ENCODE data around the gene GLI2.

Gene GLI2

DNA sequence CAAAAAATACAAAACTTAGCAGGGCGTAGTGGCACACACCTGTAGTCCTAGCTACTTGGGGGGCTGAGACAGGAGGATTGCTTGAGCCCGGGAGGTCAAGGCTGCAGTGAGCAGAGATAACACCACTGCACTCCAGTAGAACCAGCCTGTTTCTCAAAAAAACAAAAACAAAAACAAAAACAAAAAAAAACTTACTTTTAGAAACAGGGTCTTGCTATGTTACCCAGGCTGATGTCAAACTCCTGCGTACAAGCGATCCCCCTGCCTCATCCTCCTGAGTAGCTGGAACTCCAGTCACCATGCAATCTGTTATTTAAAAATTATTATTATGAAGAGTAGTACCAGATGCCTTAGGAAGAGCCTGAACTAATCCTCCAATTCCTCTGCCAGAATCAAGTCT lies 35.0 kb upstream of the GLI2 start:
- H3K36me3 ChIP-seq = no peaks in the 10 kb centered on the region
- H3K27ac ChIP-seq = no peak overlapping the region

DNA sequence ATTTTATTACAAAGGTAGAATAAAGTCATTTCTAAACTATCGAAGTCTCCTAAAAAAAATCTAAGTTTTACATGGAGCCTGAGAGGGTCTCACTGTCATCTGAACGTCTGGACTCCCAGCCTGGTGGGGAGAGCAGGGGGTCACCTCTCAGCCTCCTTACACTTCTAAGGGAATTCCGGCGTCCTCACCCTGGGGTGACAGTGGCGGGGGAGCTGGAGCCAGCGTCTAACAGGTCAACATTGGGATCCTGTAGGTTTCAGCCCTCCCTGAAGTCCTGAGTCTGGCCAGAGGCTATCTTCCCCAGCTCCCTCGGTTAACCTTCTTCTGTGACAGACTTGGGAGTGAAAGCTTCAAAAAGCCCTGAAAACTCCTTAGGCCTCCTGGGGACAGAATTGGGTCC lies 34.6 kb upstream of the GLI2 start:
- Histone ChIP-seq H3K4me3 (ENCODE audit: low read depth in 1 of 2, low read length in 1 of 2) (no peak overlapping the region), H3K27ac (no peak overlapping the region), H3K36me3 (no peaks in the 10 kb centered on the region), H3K27me3 (peaks cover 47% of the 10 kb centered on the region), H3K9me3 (no peaks in the 10 kb centered on the region), H3K4me1 (ENCODE audit: control insufficient read depth in 1 of 2, insufficient read depth in 1 of 2, low read depth in 1 of 2, low read length in 1 of 2) (no peaks in the 10 kb centered on the region)
- TF ChIP-seq, protein P1, sequence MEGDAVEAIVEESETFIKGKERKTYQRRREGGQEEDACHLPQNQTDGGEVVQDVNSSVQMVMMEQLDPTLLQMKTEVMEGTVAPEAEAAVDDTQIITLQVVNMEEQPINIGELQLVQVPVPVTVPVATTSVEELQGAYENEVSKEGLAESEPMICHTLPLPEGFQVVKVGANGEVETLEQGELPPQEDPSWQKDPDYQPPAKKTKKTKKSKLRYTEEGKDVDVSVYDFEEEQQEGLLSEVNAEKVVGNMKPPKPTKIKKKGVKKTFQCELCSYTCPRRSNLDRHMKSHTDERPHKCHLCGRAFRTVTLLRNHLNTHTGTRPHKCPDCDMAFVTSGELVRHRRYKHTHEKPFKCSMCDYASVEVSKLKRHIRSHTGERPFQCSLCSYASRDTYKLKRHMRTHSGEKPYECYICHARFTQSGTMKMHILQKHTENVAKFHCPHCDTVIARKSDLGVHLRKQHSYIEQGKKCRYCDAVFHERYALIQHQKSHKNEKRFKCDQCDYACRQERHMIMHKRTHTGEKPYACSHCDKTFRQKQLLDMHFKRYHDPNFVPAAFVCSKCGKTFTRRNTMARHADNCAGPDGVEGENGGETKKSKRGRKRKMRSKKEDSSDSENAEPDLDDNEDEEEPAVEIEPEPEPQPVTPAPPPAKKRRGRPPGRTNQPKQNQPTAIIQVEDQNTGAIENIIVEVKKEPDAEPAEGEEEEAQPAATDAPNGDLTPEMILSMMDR (IDR thresholded peaks at IDR 0.05) = no peak

More for the DNA sequence above, 35.0 kb upstream of the GLI2 start:
- Histone ChIP-seq H3K4me1 (ENCODE audit: control insufficient read depth in 1 of 2, insufficient read depth in 1 of 2, low read depth in 1 of 2, low read length in 1 of 2) (no peaks in the 10 kb centered on the region), H3K27me3 (peaks cover 52% of the 10 kb centered on the region), H3K9me3 (no peaks in the 10 kb centered on the region), H3K4me3 (ENCODE audit: low read depth in 1 of 2, low read length in 1 of 2) (no peak overlapping the region)
- TF ChIP-seq, protein P1 (IDR thresholded peaks at IDR 0.05) = no peak

DNA sequence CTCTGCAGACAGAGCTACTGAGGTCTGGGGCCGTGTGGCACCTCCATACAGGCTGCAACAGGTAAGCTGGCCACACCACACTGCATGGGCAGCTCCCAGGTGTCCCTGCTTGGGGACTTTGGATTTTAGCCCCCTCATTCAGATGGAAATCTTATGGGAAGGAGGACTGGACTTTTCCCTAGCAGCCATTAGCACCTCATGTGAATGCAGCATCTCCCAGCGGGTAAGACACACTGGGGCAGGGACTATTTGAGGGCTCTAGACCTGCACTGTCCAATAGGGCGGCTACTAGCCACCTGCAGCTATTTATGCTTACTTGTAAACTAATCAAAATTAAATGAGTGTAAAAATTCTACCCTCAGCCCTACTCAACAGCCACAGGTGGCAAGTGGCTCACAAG lies 34.2 kb upstream of the GLI2 start:
- TF ChIP-seq, protein P1 (IDR thresholded peaks at IDR 0.05) = no peak
- no peak overlapping the region for H3K27ac ChIP-seq
- H3K4me1 ChIP-seq (ENCODE audit: control insufficient read depth in 1 of 2, insufficient read depth in 1 of 2, low read depth in 1 of 2, low read length in 1 of 2) = no peaks in the 10 kb centered on the region
- H3K36me3 ChIP-seq = no peaks in the 10 kb centered on the region
- no peaks in the 10 kb centered on the region for H3K9me3 ChIP-seq
- H3K27me3 ChIP-seq = peaks cover 43% of the 10 kb centered on the region
- H3K4me3 ChIP-seq (ENCODE audit: low read depth in 1 of 2, low read length in 1 of 2) = no peak overlapping the region

DNA sequence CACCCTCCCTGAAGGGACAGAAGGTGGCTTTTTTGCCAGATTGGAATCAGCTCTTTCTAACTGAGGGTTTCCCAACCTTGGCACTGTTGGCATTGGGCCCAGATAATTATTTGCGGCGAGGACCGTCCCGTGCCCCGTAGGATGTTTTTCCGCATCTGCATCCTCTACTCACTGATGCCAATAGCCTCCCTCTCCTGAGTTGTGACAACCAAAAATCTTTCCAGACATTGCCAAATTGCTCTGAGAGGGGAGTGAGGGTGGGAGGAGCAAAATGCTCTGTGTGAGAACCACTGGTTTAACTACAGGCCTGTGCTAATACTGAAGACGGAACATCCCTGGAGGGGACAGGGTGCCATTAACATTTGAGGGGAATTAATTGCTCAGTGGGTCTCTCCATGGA lies 33.6 kb upstream of the GLI2 start:
- H3K27me3 ChIP-seq = peaks cover 38% of the 10 kb centered on the region
- no peak overlapping the region for H3K4me3 ChIP-seq (ENCODE audit: low read depth in 1 of 2, low read length in 1 of 2)
- no peaks in the 10 kb centered on the region for H3K4me1 ChIP-seq (ENCODE audit: control insufficient read depth in 1 of 2, insufficient read depth in 1 of 2, low read depth in 1 of 2, low read length in 1 of 2)
- H3K27ac ChIP-seq = no peak overlapping the region
- TF ChIP-seq, protein P1 (IDR thresholded peaks at IDR 0.05) = no peak
- H3K9me3 ChIP-seq = no peaks in the 10 kb centered on the region
- H3K36me3 ChIP-seq = no peaks in the 10 kb centered on the region

DNA sequence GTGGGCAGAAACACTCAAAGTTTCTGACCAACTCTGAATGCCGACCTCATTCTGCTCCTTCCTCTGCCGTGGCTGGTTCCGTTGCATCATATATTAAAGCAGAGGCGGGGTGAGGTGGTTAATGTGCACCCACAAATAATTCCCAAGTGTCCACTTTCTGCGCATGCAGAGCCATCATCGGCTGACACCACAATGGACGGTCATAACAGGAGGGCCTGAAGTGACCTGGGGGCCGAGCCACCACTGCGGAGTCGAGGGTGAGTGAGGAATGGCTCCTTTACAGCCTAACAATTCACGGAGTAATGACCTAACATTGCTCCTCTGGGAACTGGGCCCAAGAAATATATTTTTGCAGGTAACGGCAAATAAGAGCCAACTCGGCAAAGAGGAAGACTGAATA lies 32.9 kb upstream of the GLI2 start:
- no peaks in the 10 kb centered on the region for H3K9me3 ChIP-seq
- no peak overlapping the region for H3K27ac ChIP-seq
- no peaks in the 10 kb centered on the region for H3K36me3 ChIP-seq
- no peak overlapping the region for H3K4me3 ChIP-seq (ENCODE audit: low read depth in 1 of 2, low read length in 1 of 2)
- no peaks in the 10 kb centered on the region for H3K4me1 ChIP-seq (ENCODE audit: control insufficient read depth in 1 of 2, insufficient read depth in 1 of 2, low read depth in 1 of 2, low read length in 1 of 2)
- H3K27me3 ChIP-seq = peaks cover 30% of the 10 kb centered on the region
- TF ChIP-seq, protein P1 (IDR thresholded peaks at IDR 0.05) = no peak
